Activated CD8-positive, alpha-beta memory T cell treated with anti-CD3 and anti-CD28 coated beads, Interleukin-2, amount 50 U/mL, for 1 hour (primary cell): ENCODE measurements around the gene PSKH1.
"Not testable (repeated sequence)": the region's sequence is repeated elsewhere in the genome, so short reads cannot be mapped to it uniquely, and the experiment has no call there.

Experiments
- DNase-seq: peaks from one replicate; pipeline ENCODE4 v3.0.0-alpha.2; 2020; ENCODE audit errors: extremely low read depth

The PSKH1 gene

DNA sequence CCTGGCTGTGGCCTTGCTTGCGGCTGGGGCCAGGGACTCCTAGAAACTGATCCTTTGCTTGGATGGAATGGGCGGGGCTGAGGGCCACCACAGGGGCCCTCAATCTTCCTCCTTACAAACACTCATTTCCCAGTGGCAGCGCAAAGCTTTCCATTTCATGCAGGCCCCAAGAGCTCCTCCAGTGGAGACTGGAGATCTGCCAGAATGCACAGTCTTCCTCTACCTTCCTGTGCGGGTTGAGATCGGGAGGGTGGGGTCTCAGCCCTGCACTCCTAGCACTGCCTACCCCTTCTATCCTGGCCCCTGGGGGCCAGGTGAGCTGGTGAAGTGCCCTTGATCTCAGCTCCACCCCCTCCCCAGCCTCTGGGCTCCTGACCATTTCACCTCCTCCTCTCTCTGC is 6.7 kb upstream of the PSKH1 start:
- DNase-seq, result no peak

DNA sequence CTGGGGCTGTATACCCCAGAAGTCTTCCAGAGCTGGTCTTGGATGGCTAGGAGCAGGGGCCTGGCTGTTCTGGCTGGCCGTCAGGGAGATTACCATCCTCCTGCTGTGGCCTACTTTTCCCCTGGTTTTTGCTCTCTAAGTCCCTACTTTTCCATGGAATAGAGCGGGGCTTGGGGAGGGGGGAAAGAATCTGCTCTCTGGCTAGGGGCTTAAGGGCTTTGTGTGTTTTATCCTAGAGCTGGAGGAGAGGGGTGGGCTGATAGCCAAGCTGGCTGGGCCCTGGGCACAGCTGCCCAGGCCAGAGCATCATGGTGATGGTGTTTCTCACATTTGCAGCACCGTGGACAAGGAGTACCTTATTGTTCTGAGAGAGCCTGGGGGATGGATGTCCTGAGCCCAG is 4.7 kb upstream of the PSKH1 start:
- no peak for DNase-seq

DNA sequence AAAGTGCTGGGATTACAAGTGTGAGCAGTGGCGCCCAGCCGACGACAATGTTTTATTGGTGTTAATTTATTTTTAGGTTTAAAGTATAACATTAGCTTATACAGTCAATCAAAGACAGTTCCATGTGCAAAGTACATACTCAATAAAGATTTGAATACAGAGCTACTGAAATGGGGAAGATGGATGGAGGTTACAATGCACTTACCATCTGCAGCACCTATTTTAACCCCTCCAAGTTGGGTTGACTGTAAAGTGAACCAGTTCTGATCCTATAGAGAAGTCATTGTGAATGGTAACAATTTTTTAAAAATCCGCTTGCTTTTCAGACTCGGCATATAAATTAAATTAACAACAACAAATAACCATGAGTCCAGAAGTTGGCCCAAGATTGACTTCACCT is 679 bp upstream of the PSKH1 start:
- DNase-seq, result no peak

DNA sequence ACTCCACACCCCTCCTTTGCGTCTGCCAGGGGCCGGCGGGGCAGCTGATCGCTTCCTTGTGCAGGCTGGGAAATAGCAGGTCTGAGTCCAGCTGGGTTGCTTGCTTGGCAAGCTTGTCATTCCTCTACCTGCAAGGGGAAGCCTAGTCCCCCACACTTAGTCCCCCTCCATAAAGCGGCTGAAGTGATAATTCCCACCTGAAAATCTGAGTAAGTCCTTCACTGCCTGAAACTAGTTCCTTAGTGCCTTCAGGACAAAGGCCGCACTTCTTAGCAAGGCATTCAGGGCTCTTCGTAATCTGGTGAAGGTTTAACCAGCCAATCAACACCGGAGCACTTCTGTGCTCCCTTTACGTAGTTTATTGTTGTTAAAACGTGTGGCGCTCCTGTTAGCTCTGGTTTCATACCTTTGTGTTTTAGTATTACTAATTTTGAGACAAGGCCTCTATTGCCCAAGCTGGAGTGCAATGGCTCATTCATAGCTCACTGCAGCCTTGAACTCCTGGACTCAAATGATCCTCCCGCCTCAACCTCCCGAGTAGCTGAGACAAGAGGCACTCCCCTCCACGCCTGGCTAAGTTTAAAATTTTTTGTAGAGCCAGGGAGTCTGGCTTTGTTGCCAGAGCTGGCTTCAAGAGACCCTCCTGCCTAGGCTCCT is 817 bp downstream of the PSKH1 start:
- no peak for DNase-seq

DNA sequence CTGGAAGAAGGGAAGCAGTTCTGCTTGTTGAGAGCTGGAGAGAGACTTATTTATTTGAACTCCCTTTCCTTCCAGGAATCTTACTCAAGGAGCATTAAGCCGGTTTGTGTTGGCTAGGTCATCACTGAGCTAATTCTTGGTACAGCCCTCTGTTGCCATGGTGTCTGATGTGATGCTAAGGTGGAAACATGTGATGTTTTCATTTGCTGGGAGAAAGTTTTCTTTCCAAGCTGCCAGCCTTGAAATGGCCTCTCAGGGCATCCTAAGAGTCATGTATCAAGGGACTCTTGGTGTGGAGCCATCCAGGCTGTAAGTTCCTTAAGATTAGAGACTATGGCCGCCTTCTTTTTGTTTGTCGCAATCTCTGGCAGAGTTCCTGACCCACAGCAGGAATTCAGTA is 4.2 kb downstream of the PSKH1 start:
- no peak for DNase-seq

DNA sequence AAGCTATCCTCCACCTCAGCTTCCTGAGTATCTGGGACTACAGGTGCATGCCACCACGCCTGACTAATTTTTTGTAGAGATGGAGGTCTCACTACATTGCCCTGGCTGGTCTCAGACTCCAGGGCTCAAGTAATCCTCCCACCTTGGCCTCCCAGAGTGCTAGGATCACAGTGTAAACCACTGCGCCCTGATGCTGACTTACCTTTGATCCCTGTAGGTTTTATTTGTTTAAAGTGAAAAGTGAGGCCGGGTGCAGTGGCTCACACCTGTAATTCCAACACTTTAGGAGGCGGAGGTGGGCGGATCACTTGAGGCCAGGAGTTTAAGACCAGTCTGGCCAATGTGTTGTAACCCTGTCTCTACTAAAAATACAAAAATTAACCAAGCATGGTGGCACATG is 8.7 kb downstream of the PSKH1 start:
- DNase-seq, result no peak

DNA sequence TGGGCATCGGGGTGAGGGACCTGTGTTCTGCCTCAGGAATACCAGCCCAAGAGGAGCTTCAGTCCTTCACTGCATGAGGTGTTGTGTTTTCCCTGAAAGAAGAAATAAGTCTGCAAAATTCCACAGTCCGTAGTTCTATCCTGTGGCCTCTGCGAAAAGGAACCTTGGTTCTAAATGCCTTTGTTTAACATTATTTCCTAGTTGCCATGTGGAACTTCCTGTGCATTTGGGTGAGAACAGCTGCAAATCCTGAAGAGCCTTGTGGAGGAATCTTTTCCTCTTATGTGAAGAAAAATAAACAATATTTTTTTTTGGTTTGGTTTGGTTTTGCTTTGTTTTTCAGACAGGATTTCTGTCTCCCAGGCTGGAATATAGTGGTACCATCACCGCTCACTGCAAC is 9.8 kb downstream of the PSKH1 start:
- DNase-seq, result no peak

DNA sequence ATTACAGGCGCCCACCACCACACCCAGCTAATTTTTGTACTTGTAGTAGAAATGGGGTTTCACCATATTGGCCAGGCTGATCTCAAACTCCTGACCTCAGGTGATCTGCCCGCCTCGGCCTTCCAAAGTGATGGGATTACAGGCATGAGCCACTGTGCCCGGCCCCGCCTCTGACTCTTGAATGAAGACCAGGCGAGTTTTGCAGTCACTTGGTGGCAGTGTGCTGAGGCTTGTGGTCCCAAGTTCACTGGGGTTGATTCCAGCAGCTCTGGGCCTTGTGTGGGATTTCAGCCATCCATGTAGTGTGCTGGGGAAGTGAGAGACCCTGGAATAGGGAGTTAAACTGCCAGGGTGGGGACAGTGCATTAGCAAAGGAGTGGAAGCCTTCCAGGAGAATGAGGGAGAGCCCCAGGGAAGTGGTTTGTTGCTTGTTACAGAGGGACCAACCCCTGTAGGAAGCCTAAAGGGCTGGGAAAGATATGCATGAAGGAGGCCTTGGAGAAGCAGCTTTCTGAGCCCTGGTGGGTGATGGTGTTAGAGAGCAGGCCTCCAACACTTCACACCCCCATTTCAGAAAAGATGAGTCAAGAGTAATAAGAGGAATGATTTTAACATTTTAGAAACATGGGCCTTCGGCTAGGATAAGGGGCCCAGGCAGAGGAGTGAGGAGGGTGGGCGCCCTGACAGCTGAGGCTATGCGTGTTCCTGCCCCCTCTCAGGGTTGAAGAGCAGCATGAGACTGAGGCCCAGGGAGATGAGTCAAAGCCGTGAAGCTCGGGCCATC is 14.5 kb downstream of the PSKH1 start:
- DNase-seq, result no peak

DNA sequence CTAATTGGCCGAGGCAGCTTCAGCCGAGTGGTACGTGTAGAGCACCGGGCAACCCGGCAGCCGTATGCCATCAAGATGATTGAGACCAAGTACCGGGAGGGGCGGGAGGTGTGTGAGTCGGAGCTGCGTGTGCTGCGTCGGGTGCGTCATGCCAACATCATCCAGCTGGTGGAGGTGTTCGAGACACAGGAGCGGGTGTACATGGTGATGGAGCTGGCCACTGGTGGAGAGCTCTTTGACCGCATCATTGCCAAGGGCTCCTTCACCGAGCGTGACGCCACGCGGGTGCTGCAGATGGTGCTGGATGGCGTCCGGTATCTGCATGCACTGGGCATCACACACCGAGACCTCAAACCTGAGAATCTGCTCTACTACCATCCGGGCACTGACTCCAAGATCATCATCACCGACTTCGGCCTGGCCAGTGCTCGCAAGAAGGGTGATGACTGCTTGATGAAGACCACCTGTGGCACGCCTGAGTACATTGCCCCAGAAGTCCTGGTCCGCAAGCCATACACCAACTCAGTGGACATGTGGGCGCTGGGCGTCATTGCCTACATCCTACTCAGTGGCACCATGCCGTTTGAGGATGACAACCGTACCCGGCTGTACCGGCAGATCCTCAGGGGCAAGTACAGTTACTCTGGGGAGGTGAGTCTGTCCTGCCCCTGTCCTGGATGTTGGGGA is 16.1 kb downstream of the PSKH1 start:
- DNase-seq, result no peak

DNA sequence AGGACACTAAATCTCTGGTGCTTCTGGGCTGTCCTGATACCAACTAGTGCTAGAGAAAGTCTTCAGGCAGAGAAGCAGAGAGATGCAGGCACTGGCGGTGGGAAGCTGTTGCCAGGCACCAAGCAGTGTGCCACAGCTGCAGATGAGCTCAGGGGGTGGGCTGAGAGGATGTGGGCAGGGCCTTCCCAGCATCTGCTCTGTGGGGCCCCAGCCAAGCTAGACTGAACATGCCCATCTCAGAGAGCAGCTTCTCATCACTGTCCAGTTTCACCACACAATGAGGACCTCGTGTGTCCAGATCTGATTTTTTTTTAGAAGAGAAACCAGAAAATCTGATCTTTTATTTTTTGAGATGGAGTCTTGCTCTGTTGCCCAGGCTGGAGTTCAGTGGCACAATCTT is 17.1 kb downstream of the PSKH1 start:
- DNase-seq, result no peak

DNA sequence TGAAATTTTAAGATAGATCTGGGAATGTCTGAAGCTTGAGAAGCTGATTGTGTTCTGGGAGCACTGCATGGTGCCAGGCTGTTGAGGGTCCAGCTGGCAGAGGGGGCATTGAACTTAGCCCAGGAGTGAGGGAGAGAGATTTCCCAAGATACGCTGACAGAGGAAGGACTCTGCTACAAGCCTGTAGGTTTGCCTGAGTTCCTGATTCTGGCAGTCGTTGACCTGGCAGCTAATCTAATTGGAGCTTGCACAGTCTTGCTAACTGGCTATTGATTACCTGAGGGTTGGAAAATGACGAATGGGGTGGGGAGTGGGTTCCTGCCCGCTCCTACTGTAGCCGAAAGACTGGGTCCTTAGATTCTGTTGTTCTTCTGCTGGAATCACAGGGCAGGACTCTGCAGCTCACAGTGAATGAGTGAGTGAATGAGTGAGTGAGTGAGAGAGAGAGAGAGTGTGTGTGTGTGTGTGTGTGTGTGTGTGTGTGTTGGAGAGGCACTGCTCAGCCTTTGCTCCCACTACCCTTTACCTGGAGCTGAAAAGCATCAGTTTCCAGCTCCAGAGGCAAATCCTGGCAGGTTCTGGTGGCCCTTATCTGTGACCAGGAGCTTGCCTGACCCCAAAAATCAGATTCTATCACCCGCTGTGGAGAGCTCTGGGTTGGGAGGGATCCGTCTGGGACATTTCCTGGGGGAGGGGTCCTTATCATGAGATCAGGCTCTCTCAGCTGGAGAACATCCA is 21.9 kb downstream of the PSKH1 start:
- no peak for DNase-seq

DNA sequence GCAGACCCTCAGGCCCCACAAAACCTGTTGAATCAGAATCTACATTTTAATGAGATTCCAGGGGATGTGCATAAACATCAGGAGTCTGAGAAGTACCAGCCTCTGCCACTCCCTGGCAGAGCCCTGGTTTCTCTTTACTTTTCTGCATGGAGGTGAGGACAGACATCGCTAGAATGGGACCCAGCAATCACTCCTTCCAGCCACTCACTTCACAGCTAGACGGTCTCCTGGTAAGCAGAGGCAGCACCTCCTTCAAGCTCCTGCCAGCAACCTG is 22.4 kb downstream of the PSKH1 start:
- not testable (repeated sequence) for DNase-seq

DNA sequence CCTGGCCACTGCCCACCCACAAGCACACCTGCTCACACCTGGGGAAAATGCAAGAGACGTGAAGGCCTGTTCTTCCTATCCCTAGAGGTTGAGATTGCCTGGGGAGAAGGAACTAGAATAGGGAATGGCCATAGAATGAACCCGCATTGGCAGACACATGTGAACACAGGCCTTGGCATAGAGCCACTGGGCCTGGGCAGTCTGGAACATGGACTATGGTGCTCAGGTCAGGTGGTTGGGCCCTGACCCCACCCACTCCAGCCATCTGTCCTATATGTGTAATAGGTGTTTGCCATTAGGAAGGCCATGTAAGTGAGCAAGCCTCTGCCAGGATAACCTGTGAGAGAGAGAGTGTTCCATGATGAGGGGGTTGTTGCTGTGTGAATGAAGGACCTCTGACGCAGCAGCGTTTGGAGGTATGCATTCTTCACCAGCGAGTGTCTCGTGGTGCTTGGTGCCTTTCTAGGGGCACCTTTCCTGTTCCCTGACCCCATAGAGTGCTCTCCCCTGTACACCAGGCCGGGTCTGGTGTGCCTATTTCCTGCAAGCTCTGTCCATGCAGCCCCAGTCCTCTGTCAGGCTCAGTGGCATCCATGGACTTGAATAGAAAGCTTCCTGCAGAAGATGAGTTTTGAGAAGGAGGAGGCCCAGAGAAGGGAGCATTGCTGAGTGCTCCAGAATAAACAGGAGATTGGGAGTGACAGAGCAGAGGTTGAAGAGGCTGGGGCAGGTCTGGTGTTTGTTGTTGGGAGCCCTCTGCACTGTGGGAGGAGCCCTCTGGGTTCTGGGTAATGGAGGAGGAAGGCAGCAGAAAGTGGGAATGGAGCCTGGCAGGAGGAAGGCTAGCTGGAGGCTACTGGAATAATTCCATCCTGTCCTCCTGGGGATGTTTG is 23.0 kb downstream of the PSKH1 start:
- no peak for DNase-seq

DNA sequence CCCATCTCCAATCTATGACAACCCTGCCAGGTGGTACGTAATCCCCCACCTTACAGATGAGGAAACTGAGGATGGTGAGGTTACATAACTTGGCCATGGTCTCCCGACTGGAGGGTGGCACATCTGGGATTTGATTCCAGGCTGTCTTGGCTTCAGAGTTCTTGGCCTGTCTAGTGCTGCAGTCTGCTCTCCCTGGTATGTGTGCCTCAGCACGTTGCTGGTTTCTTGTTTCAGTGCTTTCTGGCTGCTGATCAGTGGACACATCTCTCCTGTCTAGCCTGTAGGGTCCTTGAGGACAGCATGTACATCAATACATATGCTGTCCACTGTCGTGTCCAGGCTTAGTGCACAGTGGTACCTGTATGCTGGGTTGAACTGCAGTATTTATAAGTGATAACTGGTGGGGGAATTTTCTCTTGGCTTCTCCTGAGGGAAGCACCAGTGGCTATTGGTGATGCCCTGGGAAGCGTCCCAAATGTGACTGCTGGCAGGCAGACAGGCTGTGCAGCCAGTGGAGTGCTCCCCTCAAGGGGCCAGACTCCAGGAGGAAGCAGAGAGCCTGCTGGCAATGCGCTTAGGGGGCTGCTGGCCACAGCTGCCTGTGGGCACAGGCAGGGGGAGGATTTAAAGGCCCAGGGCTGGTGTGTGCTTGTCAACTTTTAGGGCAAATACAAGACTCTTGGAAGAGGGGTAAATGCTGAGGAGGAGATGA is 24.2 kb downstream of the PSKH1 start:
- no peak for DNase-seq

DNA sequence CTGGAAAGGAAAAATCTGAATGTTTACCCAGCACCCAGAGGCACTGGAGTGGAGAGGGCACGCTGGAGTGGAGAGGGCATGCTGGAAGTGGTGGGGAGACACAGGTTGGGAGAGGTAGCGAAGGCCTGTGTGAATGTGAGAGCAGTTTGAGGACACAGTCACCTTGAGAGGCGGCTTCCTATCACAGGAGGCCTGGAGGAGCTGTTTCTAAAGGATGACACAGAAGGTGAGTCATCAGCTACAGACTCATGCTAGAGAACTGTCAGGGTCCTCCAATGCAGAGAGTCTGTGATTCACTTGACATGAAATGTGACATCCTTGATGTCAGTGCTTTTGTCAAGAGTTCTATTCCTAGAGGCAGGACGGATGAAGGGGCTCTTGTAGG is 24.8 kb downstream of the PSKH1 start:
- no peak for DNase-seq

DNA sequence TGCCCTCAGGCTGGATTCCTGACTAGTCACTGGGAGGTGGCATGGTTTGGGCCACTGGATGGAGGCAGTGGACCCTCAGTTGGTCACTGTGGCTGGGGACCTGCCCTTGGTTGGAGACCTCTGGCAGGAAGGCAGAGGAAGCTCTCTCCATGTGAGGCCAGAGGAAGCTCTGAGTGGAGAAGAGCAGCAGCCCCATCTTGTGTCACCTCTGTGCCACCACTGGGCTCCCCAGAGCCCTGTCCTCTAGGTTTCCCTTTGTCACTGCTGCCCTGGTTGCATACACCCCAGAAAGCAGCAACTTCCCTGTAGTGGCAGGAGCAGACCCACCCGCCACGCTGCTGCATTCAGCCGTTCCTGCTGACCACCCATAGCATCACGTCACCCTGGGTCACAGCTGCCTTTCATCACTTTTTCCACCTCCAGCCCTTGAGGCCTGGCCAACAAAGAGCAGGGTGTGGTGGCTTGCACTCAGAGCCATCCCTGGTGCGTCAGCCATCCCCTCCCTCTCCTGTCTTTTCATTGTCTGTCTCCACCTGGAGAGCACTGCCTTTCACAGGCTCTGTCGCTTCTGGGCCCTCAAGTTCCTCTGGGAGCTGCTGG is 26.7 kb downstream of the PSKH1 start:
- DNase-seq, result no peak

DNA sequence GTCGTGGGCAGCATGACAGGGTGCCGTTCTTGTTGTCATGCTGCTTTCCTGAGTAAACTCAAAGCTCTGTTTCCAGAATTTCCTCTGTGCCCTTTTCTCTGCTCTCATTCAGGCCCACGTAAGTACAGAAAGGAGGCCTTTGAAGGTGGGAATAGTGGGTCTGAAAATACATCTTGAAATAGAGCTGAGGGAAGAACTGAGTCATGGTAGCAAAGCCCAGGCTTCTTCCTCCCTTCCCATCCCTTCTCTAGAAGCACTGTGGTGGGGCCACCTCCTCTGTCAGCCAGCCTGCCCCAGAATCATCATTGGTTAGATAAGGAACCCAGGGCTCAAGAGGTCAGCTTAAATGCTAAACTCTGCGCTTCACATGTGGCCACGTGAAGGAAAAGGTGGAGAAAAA is 29.2 kb downstream of the PSKH1 start:
- DNase-seq, result no peak

DNA sequence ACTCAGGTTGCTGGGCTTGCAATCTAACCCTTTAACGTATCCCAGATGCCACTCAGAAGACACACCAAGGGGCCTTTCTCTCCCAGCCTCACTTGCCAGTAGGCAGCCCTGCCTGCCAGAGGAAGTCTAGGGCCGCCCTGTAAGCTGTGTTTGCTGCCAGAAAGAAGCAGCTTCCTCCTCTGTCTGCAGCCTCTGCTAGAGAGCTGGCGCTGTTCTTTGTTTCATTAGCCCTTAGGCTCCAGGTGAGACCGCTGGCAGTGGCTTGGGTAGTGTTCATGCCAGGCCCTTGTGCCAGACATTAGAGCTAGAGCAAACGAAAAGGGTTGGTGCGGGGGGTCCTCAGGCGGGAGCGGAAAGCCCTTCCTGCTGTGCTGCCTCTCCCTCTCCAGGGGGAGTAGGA is 29.7 kb downstream of the PSKH1 start:
- no peak for DNase-seq

DNA sequence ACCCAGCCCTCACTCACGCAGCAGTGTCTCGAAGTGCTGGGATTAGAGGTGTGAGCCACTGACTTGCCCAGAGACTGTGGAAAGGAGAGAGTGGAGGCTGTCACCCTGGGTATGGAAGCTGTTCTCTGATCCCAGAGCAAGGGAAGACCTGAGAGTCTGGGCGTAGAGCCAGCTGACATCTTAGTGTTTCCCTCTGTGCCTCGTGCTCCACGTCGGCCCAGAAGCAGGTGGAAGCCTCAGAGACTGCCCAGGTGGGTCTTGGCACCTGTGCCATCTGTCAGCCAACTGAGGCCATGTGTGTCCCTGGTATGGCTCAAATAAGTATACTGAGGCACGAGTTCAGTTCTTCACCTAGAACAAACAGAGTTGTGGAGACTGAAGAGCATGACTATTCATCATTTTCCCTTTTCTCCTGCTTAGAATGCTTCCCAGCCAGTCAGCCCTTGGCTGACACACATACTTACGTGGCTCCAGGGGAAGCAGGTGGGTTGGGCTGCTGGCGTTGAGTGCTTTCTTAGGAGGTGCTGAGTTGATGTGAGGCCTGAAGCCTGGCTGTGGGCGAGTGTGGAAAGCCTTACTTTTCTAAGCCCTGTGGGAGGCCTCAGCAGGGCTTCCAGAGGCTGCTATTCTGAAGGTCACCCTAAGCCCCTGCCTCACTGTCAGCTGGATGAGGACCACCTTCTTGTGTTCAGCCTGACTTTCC is 30.5 kb downstream of the PSKH1 start:
- no peak for DNase-seq
